MCF 10A (cell line): Measurements from ENCODE around the gene FADS1. TPM values are rescaled to one million over a fixed set of nuclear protein-coding genes. Genes with fewer than 3 reads are reported as not detected.

Experiments
- Bru-seq: library from RNA; stranded (reverse); fragments of 400-500 nt; gene quantifications from one replicate; lab custom pipeline; 2021; lab: Mats Ljungman, UMichigan
- BruChase-seq, 2 experiments: library from RNA; stranded (reverse); fragments of 400-500 nt; gene quantifications; one replicate each; lab custom pipeline; 2021; lab: Mats Ljungman, UMichigan
- BruUV-seq: library from RNA; stranded (reverse); fragments of 400-500 nt; replicated peaks from 2 replicates; lab custom pipeline; 2021; lab: Mats Ljungman, UMichigan
- CTCF ChIA-PET: fragments of 300-600 bp; sonication (Branson Sonifier 250); formaldehyde crosslinking; extraction: SDS; loops from one replicate; lab custom pipeline; 2021; ENCODE audit warnings: antibody characterized with exemption, inconsistent platforms; lab: Yijun Ruan, JAX
- POLR2A ChIA-PET: fragments of 300-600, 350-650 bp; sonication (Branson Sonifier 250); formaldehyde crosslinking; extraction: SDS; loops from one replicate; lab custom pipeline; 2020; ENCODE audit warnings: antibody characterized with exemption, inconsistent platforms; lab: Yijun Ruan, JAX
- DNase-seq: peaks from one replicate; pipeline ENCODE4 v3.0.0-alpha.2; 2018; ENCODE audit not compliant: unreplicated experiment
- H3K27ac Mint-ChIP-seq: one replicate; pipeline ENCODE4 v1.8.0; 2022; ENCODE audit warnings: mild to moderate bottlenecking, low read depth, mixed read lengths; ENCODE audit not compliant: unreplicated experiment
- H3K27me3 Mint-ChIP-seq: one replicate; pipeline ENCODE4 v1.8.0; 2022; ENCODE audit warnings: mixed read lengths; ENCODE audit not compliant: insufficient read depth, unreplicated experiment
- H3K36me3 Mint-ChIP-seq: one replicate; pipeline ENCODE4 v1.8.0; 2022; ENCODE audit warnings: mild to moderate bottlenecking, moderate library complexity, mixed read lengths; ENCODE audit not compliant: insufficient read depth, unreplicated experiment
- H3K4me1 Mint-ChIP-seq: one replicate; pipeline ENCODE4 v1.8.0; 2022; ENCODE audit warnings: mixed read lengths; ENCODE audit not compliant: insufficient read depth, unreplicated experiment
- H3K4me3 Mint-ChIP-seq: one replicate; pipeline ENCODE4 v1.8.0; 2022; ENCODE audit warnings: mild to moderate bottlenecking, moderate library complexity, mixed read lengths; ENCODE audit not compliant: unreplicated experiment
- H3K9me3 Mint-ChIP-seq: one replicate; pipeline ENCODE4 v1.8.0; 2022; ENCODE audit warnings: mixed read lengths; ENCODE audit not compliant: unreplicated experiment
- CTCF ChIP-seq: fragments of 200-600 bp; IDR thresholded peaks from one replicate; pipeline ENCODE4 v1.8.0; 2022; ENCODE audit warnings: antibody characterized with exemption, mild to moderate bottlenecking; ENCODE audit not compliant: unreplicated experiment
- intact Hi-C: fragments of 100-400 bp; cut with micrococcal nuclease; formaldehyde crosslinking; loops from 2 replicates; pipeline ENCODE4 v1.14.1; 2022
- long read RNA-seq: library from polyadenylated mRNA; stranded (forward); transcript quantifications from one replicate; pipeline ENCODE4 v2.0.0, GENCODE V29; 2022
- total RNA-seq: library from RNA; stranded (reverse); gene quantifications from 2 replicates; pipeline ENCODE4 v1.2.3, GENCODE V29; 2022

FADS1 gene
- total RNA-seq (24.2 and 27.5 TPM in 2 replicates), Bru-seq, nascent RNA (percentile 56 among the genes with signal in this experiment), BruChase-seq, experiment 1, labeled RNA remaining after a 6-hour chase (percentile 80 among the genes with signal in this experiment), BruChase-seq, experiment 2, labeled RNA remaining after a 2-hour chase (percentile 64 among the genes with signal in this experiment)
- long read RNA-seq, full-length matches to known transcripts = 153 of 165 reads
- long read RNA-seq, partial matches to known transcripts = 1 of 165 reads
- long read RNA-seq, other reads (novel, unspliced or antisense) = 11 of 165 reads

GRCh38 chr11:61816736-61817455, at the start of gene FADS1:
Gene FADS1, minus strand, starts transcription at chr11:61817003. Its CDS starts 74 bp downstream, at chr11:61816929.
- peaks cover 34% of the 10 kb centered on the region for H3K4me1 Mint-ChIP-seq
- no peaks in the 10 kb centered on the region for H3K9me3 Mint-ChIP-seq
- no TSS peak for BruUV-seq
- POLR2A ChIA-PET = interaction anchor here (2.4 to 5.0 kb wide), 3 partner anchors 12 to 153 kb away, joined by 11 to 27 read pairs (median 26); partner anchors contain the start of genes FADS2, FEN1 and TMEM258
- peak; percentile 50 for TF ChIP-seq CTCF
- CTCF ChIA-PET = interaction anchor here (0.7 to 2.8 kb wide), 6 partner anchors 19 to 265 kb away, joined by 3 to 13 read pairs (median 5); no protein-coding TSS in a partner anchor
- H3K36me3 Mint-ChIP-seq = peaks cover 11% of the 10 kb centered on the region
- H3K27ac Mint-ChIP-seq = peak within 1 kb of the TSS; percentile 93
- H3K27me3 Mint-ChIP-seq = no peaks in the 10 kb centered on the region
- H3K4me3 Mint-ChIP-seq = peak within 1 kb of the TSS; percentile 93
- intact Hi-C loops = no loop called here
- peak; percentile 85 for DNase-seq

GRCh38 chr11:61866231-61866957, 49.6 kb upstream of the FADS1 start:
- TF ChIP-seq CTCF = no peak
- H3K4me3 Mint-ChIP-seq = no peak overlapping the region
- H3K9me3 Mint-ChIP-seq = no peaks in the 10 kb centered on the region
- CTCF ChIA-PET = interaction anchor here (0.5 to 1.4 kb wide), 5 partner anchors 12 to 216 kb away, joined by 3 to 6 read pairs (median 3); no protein-coding TSS in a partner anchor
- peaks cover 8% of the 10 kb centered on the region for H3K4me1 Mint-ChIP-seq
- DNase-seq = no peak
- no TSS peak for BruUV-seq
- no peak overlapping the region for H3K27ac Mint-ChIP-seq
- H3K36me3 Mint-ChIP-seq = peaks cover 12% of the 10 kb centered on the region
- H3K27me3 Mint-ChIP-seq = no peaks in the 10 kb centered on the region
- POLR2A ChIA-PET = no interaction called here
- intact Hi-C loops = no loop called here

- POLR2A ChIA-PET = no interaction called here
- peaks cover 5% of the 10 kb centered on the region for H3K4me1 Mint-ChIP-seq
- H3K9me3 Mint-ChIP-seq = no peaks in the 10 kb centered on the region
- no peak for DNase-seq
- CTCF ChIA-PET = interaction anchor here (0.5 to 1.0 kb wide), 4 partner anchors 10 to 456 kb away, joined by 3 to 8 read pairs (median 3); no protein-coding TSS in a partner anchor
- intact Hi-C loops = no loop called here
- H3K27ac Mint-ChIP-seq = no peak overlapping the region
- H3K36me3 Mint-ChIP-seq = peaks cover 21% of the 10 kb centered on the region
- BruUV-seq = no TSS peak
- H3K27me3 Mint-ChIP-seq = no peaks in the 10 kb centered on the region
- TF ChIP-seq CTCF = no peak
- no peak overlapping the region for H3K4me3 Mint-ChIP-seq
Observed at GRCh38 chr11:61864814-61865775, 48.3 kb upstream of the FADS1 start.
